GM18502 (cell line): ENCODE results near the gene FERMT2.

ENCODE experiments used
- ATAC-seq: cut with Tn5 transposase; IDR thresholded peaks from one replicate; pipeline ENCODE4 v1.9.1; 2021; ENCODE audit warnings: mild to moderate bottlenecking; ENCODE audit not compliant: unreplicated experiment, poor library complexity

FERMT2 gene

GRCh38 chr14:52950898-52951680 lies at the start of gene FERMT2:
TSS of gene FERMT2 (minus strand) at chr14:52951050. CDS start at chr14:52950568, 482 bp downstream.
- ATAC-seq: peak; percentile 59

- ATAC-seq: no peak
These were observed 47.6 kb upstream of the FERMT2 start for GRCh38 chr14:52998376-52999015.

GRCh38 chr14:52996493-52996892 lies 45.6 kb upstream of the FERMT2 start:
- ATAC-seq: no peak

GRCh38 chr14:52995998-52996397 lies 45.1 kb upstream of the FERMT2 start:
- no peak for ATAC-seq

GRCh38 chr14:52992236-52992870 lies 41.5 kb upstream of the FERMT2 start:
- no peak for ATAC-seq

- no peak for ATAC-seq
These were observed 37.3 kb upstream of the FERMT2 start for GRCh38 chr14:52988139-52988538.

- no peak for ATAC-seq
These were observed 36.7 kb upstream of the FERMT2 start for GRCh38 chr14:52987514-52987913.

GRCh38 chr14:52987042-52987441 lies 36.2 kb upstream of the FERMT2 start:
- ATAC-seq: no peak

- no peak for ATAC-seq
These were observed 26.9 kb upstream of the FERMT2 start for GRCh38 chr14:52977798-52978197.

GRCh38 chr14:52974406-52974805 lies 23.6 kb upstream of the FERMT2 start:
- ATAC-seq: no peak

- ATAC-seq: no peak
These were observed 10.3 kb upstream of the FERMT2 start for GRCh38 chr14:52961060-52961639.

- ATAC-seq: no peak
These were observed 9.8 kb upstream of the FERMT2 start for GRCh38 chr14:52960627-52961026.

- ATAC-seq: no peak
These were observed 3.7 kb upstream of the FERMT2 start for GRCh38 chr14:52954346-52955214.

GRCh38 chr14:52951681-52952554 lies 1.1 kb upstream of the FERMT2 start:
- peak; percentile 7 for ATAC-seq

GRCh38 chr14:52950410-52950897 lies 396 bp downstream of the FERMT2 start:
- ATAC-seq: peak; percentile 40

- ATAC-seq: no peak
These were observed 990 bp downstream of the FERMT2 start for GRCh38 chr14:52949711-52950409.

GRCh38 chr14:52949249-52949648 lies 1.6 kb downstream of the FERMT2 start:
- no peak for ATAC-seq

GRCh38 chr14:52948836-52949235 lies 2.0 kb downstream of the FERMT2 start:
- no peak for ATAC-seq
